ENCODE data around the gene TXNRD1.
"Not testable (repeated sequence)": the region's sequence is repeated elsewhere in the genome, so short reads cannot be mapped to it uniquely, and the experiment has no call there.

The TXNRD1 gene

GRCh38 chr12:104306376-104306775 is 90.8 kb downstream of the TXNRD1 start:
- DNase-seq = no peak

- DNase-seq = no peak
Observed at GRCh38 chr12:104306943-104307654, 91.5 kb downstream of the TXNRD1 start.

GRCh38 chr12:104307655-104308000 is 92.0 kb downstream of the TXNRD1 start:
- no peak for DNase-seq

DNA sequence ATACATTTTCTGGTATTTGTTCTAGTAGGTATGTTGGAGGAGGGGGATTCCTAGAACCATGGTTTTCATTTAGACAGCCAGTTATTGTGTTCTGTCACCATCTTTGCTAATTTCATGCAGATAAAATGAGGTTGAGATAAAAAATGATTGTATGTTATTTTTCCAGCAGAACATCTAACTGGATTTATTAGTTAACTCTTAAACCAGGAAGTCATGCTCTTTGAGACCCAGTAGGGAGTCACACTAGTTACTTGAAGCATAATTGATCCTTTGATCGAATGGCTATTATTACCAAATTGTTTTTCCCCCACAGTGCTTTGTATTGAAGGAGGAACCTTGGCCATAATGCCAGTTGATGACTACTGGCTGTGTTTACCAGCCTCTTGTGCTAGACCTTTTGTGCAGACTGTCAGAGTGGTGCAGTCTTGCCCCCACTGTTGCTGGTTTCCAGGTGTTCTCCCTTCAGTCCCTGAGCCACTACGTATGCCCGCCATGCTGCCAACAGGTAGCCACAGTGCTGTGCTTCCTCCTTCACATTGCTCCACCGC is 93.9 kb downstream of the TXNRD1 start:
- no peak for DNase-seq

GRCh38 chr12:104310751-104311633 is 95.4 kb downstream of the TXNRD1 start:
- no peak for DNase-seq

DNA sequence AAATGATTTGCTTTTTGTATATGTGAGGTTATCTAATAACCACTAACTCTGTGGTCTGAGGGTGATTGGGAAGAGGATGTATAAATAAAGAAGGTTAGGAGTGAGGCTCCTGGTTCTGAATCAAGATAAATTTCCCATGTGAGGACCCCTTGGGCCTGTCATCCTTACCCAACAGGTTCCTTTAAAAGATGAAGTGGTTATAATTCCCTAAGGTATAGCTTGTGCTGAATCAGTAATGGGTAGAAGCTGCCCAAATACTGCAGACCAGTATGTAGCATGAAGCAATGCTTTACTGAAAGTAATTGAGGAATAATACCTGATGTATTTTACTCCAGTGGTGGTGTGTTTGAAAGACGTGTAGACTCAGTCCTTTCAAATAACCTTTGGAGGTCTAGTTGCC is 96.6 kb downstream of the TXNRD1 start:
- no peak for DNase-seq

GRCh38 chr12:104312654-104313053 is 97.1 kb downstream of the TXNRD1 start:
- DNase-seq = no peak

DNA sequence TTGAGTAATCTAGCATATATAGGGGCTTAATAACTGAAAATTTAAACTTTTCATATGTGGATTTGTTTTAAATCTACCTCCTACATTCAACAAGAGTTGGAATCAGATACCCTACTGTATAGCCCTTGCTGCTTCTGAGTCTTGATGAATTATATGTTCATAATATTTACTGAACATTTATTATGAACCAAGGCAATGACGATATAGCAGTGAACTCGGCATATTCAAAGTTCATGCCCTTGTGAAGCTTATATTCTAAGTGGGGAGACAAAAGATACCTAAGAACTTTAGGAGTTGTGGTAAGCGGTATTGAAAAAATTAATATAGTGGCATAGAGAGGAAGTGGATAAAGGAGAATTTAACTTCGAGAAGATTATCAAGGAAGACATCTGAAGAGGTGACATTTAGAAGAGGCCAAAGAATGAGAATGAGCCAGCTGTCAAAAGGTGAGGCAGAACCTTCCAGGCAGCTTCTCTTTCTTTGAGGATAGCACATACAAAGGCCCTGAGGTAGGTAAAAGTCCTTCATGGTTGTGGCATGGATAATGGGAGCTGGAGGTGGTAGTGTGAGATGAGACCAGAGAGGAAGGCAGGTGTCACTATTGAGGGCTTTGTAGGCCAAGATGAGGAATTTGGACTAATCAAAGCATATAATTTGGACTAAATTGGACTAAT is 98.1 kb downstream of the TXNRD1 start:
- DNase-seq = no peak

GRCh38 chr12:104314242-104314614 is 98.6 kb downstream of the TXNRD1 start:
- DNase-seq = no peak

DNA sequence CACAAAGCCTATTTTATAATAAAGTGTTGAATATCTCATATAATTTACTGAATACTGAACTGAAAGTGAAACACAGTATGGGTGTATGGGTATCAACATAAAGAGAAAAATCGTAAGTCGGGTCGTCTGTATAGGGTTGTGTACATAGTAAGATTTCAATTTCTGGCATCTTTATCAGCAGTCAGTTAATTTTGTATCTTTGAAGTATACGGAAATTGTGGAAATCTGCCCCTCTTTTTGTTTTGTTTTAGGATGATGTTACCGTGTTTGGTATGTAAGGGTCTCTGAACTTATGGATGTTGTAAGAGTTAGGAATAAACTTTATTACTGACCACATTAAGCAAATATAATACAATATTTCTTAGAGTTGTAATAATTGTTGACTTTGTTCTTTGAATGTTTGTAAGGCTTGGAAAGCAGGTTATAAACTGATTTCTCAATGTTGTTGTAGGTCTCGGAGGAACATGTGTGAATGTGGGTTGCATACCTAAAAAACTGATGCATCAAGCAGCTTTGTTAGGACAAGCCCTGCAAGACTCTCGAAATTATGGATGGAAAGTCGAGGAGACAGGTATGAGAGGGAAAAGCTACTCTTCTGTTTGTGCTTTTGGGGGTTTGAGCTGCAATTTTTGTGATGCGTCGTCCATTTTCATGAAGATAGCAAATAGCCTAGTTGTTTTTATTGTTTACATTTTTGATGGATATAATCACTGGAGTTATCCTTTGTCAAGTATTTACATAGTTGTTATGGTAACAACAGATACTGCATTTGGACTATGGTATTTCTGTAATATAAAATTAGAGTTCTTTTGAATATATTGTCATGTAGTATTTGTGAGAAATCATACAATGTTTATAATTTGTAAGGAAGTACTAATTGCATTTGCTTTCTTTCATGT is 100.0 kb downstream of the TXNRD1 start:
- no peak for DNase-seq

GRCh38 chr12:104316936-104317335 is 101.4 kb downstream of the TXNRD1 start:
- DNase-seq = no peak

DNA sequence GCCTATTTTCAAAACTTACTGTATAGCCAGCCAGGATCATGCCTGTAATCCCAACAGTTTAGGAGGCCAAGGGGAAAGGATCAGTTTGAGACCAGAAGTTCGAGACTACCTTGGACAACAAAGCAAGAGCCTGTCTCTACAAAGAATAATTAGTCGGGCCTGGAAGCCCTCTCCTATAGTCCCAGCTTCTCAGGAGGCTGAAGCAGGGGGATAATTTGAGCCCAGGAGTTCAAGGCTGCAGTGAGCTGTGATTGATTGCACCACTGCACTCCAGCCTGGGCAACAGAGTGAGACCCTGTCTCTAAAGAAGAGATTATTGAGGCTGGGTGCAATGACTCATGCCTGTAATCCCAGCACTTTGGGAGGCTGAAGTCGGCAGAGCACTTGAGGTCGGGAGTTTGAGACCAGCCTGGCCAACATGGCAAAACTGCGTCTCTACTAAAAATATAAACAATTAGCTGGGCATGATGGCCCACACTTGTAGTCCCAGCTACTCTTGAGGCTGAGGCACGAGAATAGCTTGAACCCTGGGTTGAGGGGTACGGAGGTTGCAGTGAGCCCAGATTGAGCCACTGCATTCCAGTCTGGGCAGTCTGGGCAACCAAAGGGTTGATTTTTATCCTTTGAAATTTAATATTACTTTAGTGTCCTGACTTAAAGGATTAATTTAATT is 102.1 kb downstream of the TXNRD1 start:
- DNase-seq = no peak

GRCh38 chr12:104319028-104319427 is 103.4 kb downstream of the TXNRD1 start:
- DNase-seq = no peak

GRCh38 chr12:104319918-104320626 is 104.5 kb downstream of the TXNRD1 start:
- DNase-seq = no peak

DNA sequence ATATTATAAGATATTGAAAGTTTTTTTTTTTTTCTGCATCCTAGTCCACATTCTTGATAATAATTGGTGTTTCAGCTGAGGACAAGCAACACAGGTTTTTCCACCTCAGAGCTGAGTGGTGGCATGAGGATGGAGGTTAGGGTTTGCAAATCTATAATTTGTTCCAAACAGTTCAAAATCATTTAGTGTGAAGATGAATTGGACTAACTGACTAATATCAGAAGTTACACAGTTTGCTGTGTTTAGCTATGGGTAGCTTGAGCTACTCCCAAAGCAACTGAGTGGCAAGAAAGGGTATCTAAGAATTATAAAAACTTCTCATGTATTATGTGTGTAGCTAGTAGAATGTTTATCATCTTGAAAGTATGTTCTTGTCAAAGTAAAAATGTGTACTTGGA is 105.0 kb downstream of the TXNRD1 start:
- DNase-seq = no peak

DNA sequence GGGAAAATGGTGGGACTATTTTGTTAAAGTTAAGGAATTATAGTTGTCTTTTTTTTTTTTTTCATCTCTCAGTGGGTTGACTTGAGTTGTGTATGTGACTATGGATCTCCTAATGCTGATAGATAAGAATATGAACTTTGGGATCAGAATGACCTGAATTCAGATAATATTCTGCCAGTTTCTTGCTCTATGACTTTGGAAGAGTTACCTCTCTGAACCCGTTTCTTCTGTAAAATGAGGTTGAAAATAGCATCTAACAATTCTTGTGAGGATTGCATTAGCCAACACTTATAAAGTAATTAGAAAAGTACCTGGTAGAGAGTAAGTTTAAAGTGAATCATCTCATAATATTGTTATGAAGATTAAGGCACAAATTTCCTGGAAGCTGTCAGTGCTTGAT is 106.4 kb downstream of the TXNRD1 start:
- no peak for DNase-seq

- not testable (repeated sequence) for DNase-seq
Observed at GRCh38 chr12:104322533-104322932, 107.0 kb downstream of the TXNRD1 start.

GRCh38 chr12:104323899-104324298 is 108.3 kb downstream of the TXNRD1 start:
- no peak for DNase-seq

DNA sequence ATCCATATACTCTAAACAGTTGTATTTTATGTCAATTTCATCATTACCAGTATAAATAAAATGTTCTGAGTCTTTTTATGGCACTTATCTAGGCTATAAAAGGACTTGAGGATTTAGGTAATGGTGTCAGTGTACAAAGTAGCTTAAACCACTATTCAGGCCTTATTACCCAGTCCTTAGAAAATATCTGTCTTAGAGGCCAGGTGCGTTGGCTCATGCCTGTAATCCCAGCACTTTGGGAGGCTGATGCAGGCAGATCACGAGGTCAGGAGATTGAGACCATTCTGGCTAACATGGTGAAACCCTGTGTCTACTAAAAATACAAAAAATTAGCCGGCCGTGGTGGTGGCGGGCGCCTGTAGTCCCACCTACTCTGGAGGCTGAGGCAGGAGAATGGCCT is 112.7 kb downstream of the TXNRD1 start:
- DNase-seq = not testable (repeated sequence)

- DNase-seq = no peak
Observed at GRCh38 chr12:104328790-104329189, 113.2 kb downstream of the TXNRD1 start.

Measured in stimulated activated naive CD4-positive, alpha-beta T cell treated with Interleukin-2 at 50 U/mL for 16 hours (primary cell).